ENCODE measurements around the gene ERAP2. TPM values are rescaled to one million over a fixed set of nuclear protein-coding genes. Genes with fewer than 3 reads are reported as not detected.

The ERAP2 gene
- polyA plus RNA-seq, 3 donors: 3.0 to 20.4 (median 3.4) TPM

DNA sequence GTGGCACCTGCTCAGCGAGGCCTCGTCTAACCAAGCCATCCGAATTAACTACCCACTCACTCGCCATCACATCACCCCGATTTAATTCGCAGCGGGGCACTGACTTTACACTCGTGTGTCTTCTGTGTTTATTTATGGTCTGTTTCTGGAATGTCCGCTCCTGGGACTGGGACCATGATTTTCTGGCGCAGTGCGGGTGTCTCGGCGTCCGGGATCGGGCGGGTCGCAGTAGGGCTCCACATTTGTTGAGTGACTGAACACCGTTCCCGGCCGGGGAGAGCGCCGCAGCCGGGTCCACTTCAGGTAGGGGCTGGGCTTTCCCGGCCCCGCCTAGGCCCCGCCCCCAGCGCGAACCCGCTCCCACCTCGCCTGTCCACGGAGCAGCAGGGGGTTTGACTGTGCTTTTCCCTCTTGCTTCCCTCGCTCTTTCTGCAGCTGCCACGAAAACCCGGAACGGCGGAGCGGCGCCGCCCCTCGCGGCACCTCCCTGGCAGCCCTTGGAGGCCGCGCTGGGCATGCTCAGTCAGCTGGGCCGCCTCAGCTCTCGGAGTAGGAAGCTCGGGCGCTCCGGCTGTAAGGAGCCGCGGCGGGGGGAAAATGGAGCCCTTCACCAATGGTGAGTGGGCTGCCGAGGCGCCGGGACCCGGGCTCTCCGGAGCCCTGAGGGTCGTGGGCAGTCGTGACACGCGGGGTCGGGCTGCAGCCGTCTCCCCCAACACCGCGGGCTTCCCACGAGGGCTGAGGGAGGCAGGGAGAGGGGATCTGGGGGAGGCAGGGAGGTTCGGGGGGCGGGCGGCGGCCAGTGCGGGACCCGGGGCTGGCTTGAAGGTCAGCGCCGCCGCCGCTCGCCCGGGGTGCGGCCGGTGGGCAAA is 59.5 kb downstream of the ERAP2 start, which contains the start of gene LNPEP:
TSS of gene LNPEP (plus strand) at position 522 of the 872 bp plus-strand sequence. CDS start at position 598, 76 bp downstream.
- Histone ChIP-seq H3K27me3 (ENCODE audit: control insufficient read depth in 2 of 2, insufficient read depth in 2 of 2, low read length in 2 of 2) (no peaks in the 10 kb centered on the region), H3K27ac (ENCODE audit: low read depth in 1 of 2, low read length in 2 of 2) (peak within 1 kb of the TSS; percentile 94 to 95), H3K4me2 (replicated peaks; ENCODE audit: extremely low read depth, low read length, poor library complexity, severe bottlenecking) (peak within 1 kb of the TSS; percentile 85), H2AFZ (ENCODE audit: insufficient read depth, low read depth, low read length, poor library complexity, severe bottlenecking) (peak within 1 kb of the TSS; percentile 93), H3K4me1 (ENCODE audit: control insufficient read depth in 1 of 2, insufficient read depth in 2 of 2, low read length in 2 of 2) (peaks cover 39 to 58% of the 10 kb centered on the region in 2 donors), H3K9me3 (replicated peaks in 1 of 2; ENCODE audit: control insufficient read depth in 1 of 2, insufficient read depth in 1 of 2, low read length in 2 of 2) (no peaks in the 10 kb centered on the region), H3K79me2 (ENCODE audit: insufficient read depth, low read length) (peaks cover 57% of the 10 kb centered on the region), H4K20me1 (ENCODE audit: insufficient read depth, low read length) (peaks cover 25% of the 10 kb centered on the region), H3K4me3 (replicated peaks in 1 of 3; ENCODE audit: low read depth in 2 of 3, low read length in 3 of 3) (peak within 1 kb of the TSS; percentile 70 to 94 (median 88)), H3K36me3 (replicated peaks in 1 of 2; ENCODE audit: control insufficient read depth in 1 of 2, insufficient read depth in 2 of 2, low read length in 2 of 2) (no peaks in the 10 kb centered on the region), H3K9ac (ENCODE audit: insufficient read depth, low read length, poor library complexity, severe bottlenecking) (peak within 1 kb of the TSS; percentile 91)
- TF ChIP-seq CTCF (IDR thresholded peaks at IDR 0.05): no peak
- Mint-ChIP-seq H3K27me3 (ENCODE audit: low read depth in 3 of 3) (no peaks in the 10 kb centered on the region), H3K27ac (peak within 1 kb of the TSS; percentile 92 to 99 (median 97)), H3K9me3 (no peaks in the 10 kb centered on the region), H3K4me1 (peaks cover 62% of the 10 kb centered on the region), H3K4me3 (peak within 1 kb of the TSS; percentile 94 to 95), H3K36me3 (peaks cover 5 to 8% of the 10 kb centered on the region in 2 donors)
- intact Hi-C loops (cut with micrococcal nuclease): loop anchor here (5.0 to 10.0 kb wide), 4 partner anchors 38 to 131 kb away; partner anchors contain the start of gene ERAP1 (in 2 of the 2)
- peak; percentile 90 to 92 (median 91) for DNase-seq
- under 1% methylated on average over 68 of the region's 79 CpGs for WGBS (ENCODE audit: insufficient coverage)

DNA sequence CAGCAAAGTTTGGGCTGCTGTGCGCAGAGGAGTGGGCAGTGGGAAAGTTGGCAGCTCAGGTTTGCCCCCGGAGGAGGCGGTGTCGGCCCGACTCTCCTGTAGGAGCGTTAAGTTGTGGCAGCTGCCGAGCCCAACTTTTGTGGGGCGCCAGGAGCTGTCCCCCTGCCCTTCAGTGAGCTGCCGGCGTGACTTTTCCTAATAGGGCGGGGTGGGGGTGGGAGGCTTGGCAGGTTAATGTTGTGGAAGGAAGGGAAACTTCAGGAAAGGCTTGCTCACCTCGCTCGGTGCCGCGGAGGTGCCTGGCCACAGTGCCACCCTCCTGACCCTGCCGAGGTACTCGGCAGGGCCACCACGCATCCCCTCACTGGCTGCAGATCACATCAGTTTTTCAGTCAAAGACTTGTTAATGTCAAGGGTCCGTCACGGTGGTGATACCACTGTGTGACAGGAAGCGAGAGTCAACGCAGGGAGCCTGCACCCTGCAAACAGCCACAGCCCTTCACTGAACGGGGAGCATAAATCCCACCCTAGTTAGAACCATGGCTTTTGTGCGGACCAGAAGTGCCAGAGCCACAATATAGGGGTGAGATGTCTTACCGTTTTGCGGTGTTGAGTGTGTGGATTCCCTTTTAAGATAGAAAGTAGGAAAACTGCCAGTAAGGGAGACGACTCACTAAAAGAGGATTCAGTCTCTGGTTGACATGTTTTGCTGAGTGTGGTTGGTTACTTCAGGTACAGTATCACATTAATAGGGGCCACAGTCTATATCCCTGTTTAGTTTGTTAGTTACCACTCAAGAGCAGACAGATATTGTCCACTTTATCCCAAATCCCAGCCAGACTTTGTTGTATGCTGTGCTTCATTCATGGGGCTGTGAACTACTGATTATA is 60.4 kb downstream of the ERAP2 start:
- Mint-ChIP-seq H3K27me3 (ENCODE audit: low read depth in 3 of 3) (no peaks in the 10 kb centered on the region), H3K9me3 (no peaks in the 10 kb centered on the region), H3K4me1 (peaks cover 61% of the 10 kb centered on the region), H3K4me3 (peak overlapping the region; percentile 94 to 95), H3K27ac (peak overlapping the region; percentile 92 to 99 (median 97)), H3K36me3 (peaks cover 7 to 10% of the 10 kb centered on the region in 2 donors)
- Histone ChIP-seq H3K27ac (ENCODE audit: low read depth in 1 of 2, low read length in 2 of 2) (peak overlapping the region; percentile 94 to 95), H3K4me1 (ENCODE audit: control insufficient read depth in 1 of 2, insufficient read depth in 2 of 2, low read length in 2 of 2) (peaks cover 34 to 52% of the 10 kb centered on the region in 2 donors), H3K9ac (ENCODE audit: insufficient read depth, low read length, poor library complexity, severe bottlenecking) (peak overlapping the region; percentile 91), H3K27me3 (ENCODE audit: control insufficient read depth in 2 of 2, insufficient read depth in 2 of 2, low read length in 2 of 2) (no peaks in the 10 kb centered on the region), H3K4me2 (replicated peaks; ENCODE audit: extremely low read depth, low read length, poor library complexity, severe bottlenecking) (peak overlapping the region; percentile 85), H3K79me2 (ENCODE audit: insufficient read depth, low read length) (peaks cover 66% of the 10 kb centered on the region), H3K4me3 (replicated peaks in 1 of 3; ENCODE audit: low read depth in 2 of 3, low read length in 3 of 3) (peak overlapping the region; percentile 70 to 94 (median 88)), H2AFZ (ENCODE audit: insufficient read depth, low read depth, low read length, poor library complexity, severe bottlenecking) (peak overlapping the region; percentile 93), H3K36me3 (replicated peaks in 1 of 2; ENCODE audit: control insufficient read depth in 1 of 2, insufficient read depth in 2 of 2, low read length in 2 of 2) (peaks cover 2 to 3% of the 10 kb centered on the region in 2 donors), H4K20me1 (ENCODE audit: insufficient read depth, low read length) (peaks cover 33% of the 10 kb centered on the region), H3K9me3 (replicated peaks in 1 of 2; ENCODE audit: control insufficient read depth in 1 of 2, insufficient read depth in 1 of 2, low read length in 2 of 2) (no peaks in the 10 kb centered on the region)
- WGBS (ENCODE audit: insufficient coverage): 0% methylated on average over 23 of the region's 27 CpGs
- no peak for TF ChIP-seq CTCF (IDR thresholded peaks at IDR 0.05)
- peak in 2 of 3 donors; percentile 22 to 28 for DNase-seq
- intact Hi-C loops (cut with micrococcal nuclease): loop anchor here (5.0 to 10.0 kb wide), 4 partner anchors 39 to 132 kb away; partner anchors contain the start of gene ERAP1 (in 2 of the 2)
